Heart right ventricle (tissue), 16 donors: ENCODE results near the gene AFF1. TPM values are rescaled to one million over a fixed set of nuclear protein-coding genes. Genes with fewer than 3 reads are reported as not detected.
A peak's percentile ranks its signal among the peaks of the same experiment; 100 is the strongest.

ENCODE experiments used
- ATAC-seq, 8 donors: fragments of 200-7000 bp; cut with Tn5 transposase; one replicate each; pipeline ENCODE4 v1.9.1; 2020; ENCODE audit warnings: mild to moderate bottlenecking in 8 of 8, moderate library complexity in 8 of 8, moderate number of reproducible peaks in 1 of 8
- DNase-seq, 2 donors: peaks; one replicate each; pipeline ENCODE4 v3.0.0-alpha.2; 2020
- H3K27ac ChIP-seq, 10 donors: fragments of 200-600 bp; sonication (generic) in 2 of 10; one replicate each; pipeline versions ENCODE4 v1.5.0 to v1.8.0; 2020 to 2022; ENCODE audit warnings: mild to moderate bottlenecking in 3 of 10
- H3K27me3 ChIP-seq, 7 donors: fragments of 200-600 bp; one replicate each; pipeline ENCODE4 v1.8.0; 2021 to 2022; ENCODE audit warnings: mild to moderate bottlenecking in 2 of 7
- H3K36me3 ChIP-seq, 9 donors: fragments of 200-600 bp; sonication (generic) in 1 of 9; one replicate each; pipeline versions ENCODE4 v1.5.0 to v1.8.0; 2020 to 2022; ENCODE audit warnings: mild to moderate bottlenecking in 2 of 9
- H3K4me1 ChIP-seq, 9 donors: fragments of 200-600 bp; sonication (generic) in 1 of 9; one replicate each; pipeline versions ENCODE4 v1.5.0 to v1.8.0; 2020 to 2022; ENCODE audit warnings: mild to moderate bottlenecking in 4 of 9
- H3K4me3 ChIP-seq, 10 donors: fragments of 200-600 bp; sonication (generic) in 2 of 10; one replicate each; pipeline versions ENCODE4 v1.5.0 to v1.8.0; 2020 to 2022; ENCODE audit warnings: mild to moderate bottlenecking in 7 of 10, moderate library complexity in 2 of 10
- H3K9me3 ChIP-seq, 11 donors: fragments of 200-600 bp in 10 of 11; sonication (generic) in 2 of 11; one replicate each; pipeline versions ENCODE4 v1.5.0 to v1.8.0; 2013 to 2022; ENCODE audit warnings: mild to moderate bottlenecking in 2 of 11, control low read depth in 1 of 11, moderate library complexity in 1 of 11
- CTCF ChIP-seq, 9 donors: fragments of 200-600 bp; sonication (generic) in 2 of 9; IDR thresholded peaks; one replicate each; pipeline versions ENCODE4 v1.5.0 to v1.8.0; 2021 to 2022; ENCODE audit warnings: antibody characterized with exemption in 9 of 9, mild to moderate bottlenecking in 5 of 9, moderate library complexity in 1 of 9
- WGBS, 2 donors: extraction: QIAGEN DNeasy Blood & Tissue Kit; methylation state at CpG; one replicate each; pipeline ENCODE4 v1.1.7; 2013; ENCODE audit warnings: inconsistent platforms in 1 of 2; 5-methylcytosine and 5-hydroxymethylcytosine counted together
- intact Hi-C, 10 donors: fragments of 100-400 bp; cut with DNase I; formaldehyde crosslinking; loops; one replicate each; pipeline versions ENCODE4 v1.11.1 to v1.14.2; 2022
- polyA plus RNA-seq, 2 donors: library from polyadenylated mRNA; stranded (reverse); fragments of 200-250 nt; gene quantifications; one replicate each; pipeline ENCODE4 v1.2.3, GENCODE V29; 2013
- total RNA-seq, 10 donors: library from RNA; stranded (reverse); fragmentation: NEBNext Ultra II Directional in 3 of 10; extraction: Animal tissue kit (Norgen Biotek cat#: 25700) in 3 of 10; gene quantifications; one replicate each; pipeline versions ENCODE4 v1.2.1 to v1.2.4, GENCODE V29; 2021 to 2023
- donor health status: Arrhythmogenic right ventricular cardiomyopathy.
- donor health status: ischemic (EF 13 %, LVEDD 7.1; RV severe dilation, severe dysfunction).
- donor health status: healthy with polysubstance abuse.
- donor health status: DM: no; HTN: yes; CAD: no.
- donor health status: DM: no; HTN: no; CAD: no.
- donor health status: ischemic (EF 25% LVEDD 6.9; RV normal size, moderate dysfunction).
- donor health status: ischemic (EF 25% LVEDD 5.7; RV mildly dilated, moderate dysfunction).
- donor health status: healthy.
- donor health status: DM: yes; HTN: yes; CAD: no.
- donor health status: Ischemic cardiomyopathy.
- donor health status: ischemic (EF 35%, LVEDD 5.7; RV mildly dilated, moderate dysfunction).
- donor health status: nonischemic (EF 11% LVEDD 7.7; RV severe dilation, severe dysfunction).
- donor health status: DM: yes; HTN: yes; CAD: no.
- donor health status: PGD.
- donor health status: ischemic (EF 29% LVEDD 5.4; RV normal size, mild dysfunction).
- donor health status: nonischemic (EF 23%, LVEDD 6.1; RV moderate dilation, normal function).

The AFF1 gene
- total and polyA plus RNA-seq, 12 donors, result 44.4 to 90.2 (median 74.5) TPM

GRCh38 chr4:87087420-87087819 lies 152.6 kb downstream of the AFF1 start:
- peaks cover 0 to 58% (median 0%) of the 10 kb centered on the region in 9 donors for H3K36me3 ChIP-seq
- intact Hi-C loops, result loop anchor here in 2 of 10 donors (5.0 to 10.0 kb wide), 2 partner anchors 80 to 83 kb away; no protein-coding TSS in a partner anchor
- TF ChIP-seq CTCF (IDR thresholded peaks at IDR 0.05), result no peak
- no peak overlapping the region for H3K4me3 ChIP-seq
- WGBS, 2 donors, result 50 to 59% methylated on average over 1 of the region's 1 CpG
- ATAC-seq (peak in 1 of 8 donors; percentile 43), DNase-seq (no peak)
- H3K4me1 ChIP-seq, result peaks cover 3 to 68% (median 48%) of the 10 kb centered on the region in 9 donors
- peak overlapping the region in 4 of 10 donors; percentile 4 to 31 (median 10) for H3K27ac ChIP-seq
- H3K27me3 ChIP-seq, result no peaks in the 10 kb centered on the region
- no peaks in the 10 kb centered on the region for H3K9me3 ChIP-seq

- no peaks in the 10 kb centered on the region for H3K9me3 ChIP-seq
- 94 to 96% methylated on average over 8 of the region's 8 CpGs for WGBS, 2 donors
- H3K36me3 ChIP-seq, result peaks cover 0 to 58% (median 0%) of the 10 kb centered on the region in 9 donors
- H3K4me3 ChIP-seq, result no peak overlapping the region
- no peak for ATAC-seq
- DNase-seq, result no peak
- TF ChIP-seq CTCF (IDR thresholded peaks at IDR 0.05), result no peak
- intact Hi-C loops, result loop anchor here in 2 of 10 donors (5.0 to 10.0 kb wide), 2 partner anchors 81 to 83 kb away; no protein-coding TSS in a partner anchor
- H3K4me1 ChIP-seq, result peaks cover 4 to 68% (median 48%) of the 10 kb centered on the region in 9 donors
- H3K27ac ChIP-seq, result no peak overlapping the region
- H3K27me3 ChIP-seq, result no peaks in the 10 kb centered on the region
Measured at GRCh38 chr4:87088186-87088585, 153.4 kb downstream of the AFF1 start.

GRCh38 chr4:87089368-87089767 lies 154.6 kb downstream of the AFF1 start:
- intact Hi-C loops, result loop anchor here in 2 of 10 donors (5.0 to 10.0 kb wide), 2 partner anchors 82 to 85 kb away; no protein-coding TSS in a partner anchor
- Histone ChIP-seq H3K27ac (peak overlapping the region in 2 of 10 donors; percentile 6 to 24), H3K4me1 (peaks cover 4 to 63% (median 50%) of the 10 kb centered on the region in 9 donors)

GRCh38 chr4:87090305-87090704 lies 155.5 kb downstream of the AFF1 start:
- intact Hi-C loops, result loop anchor here in 8 of 10 donors (5.0 kb wide), 4 partner anchors 83 to 168 kb away; partner anchors contain the start of gene AFF1 (in 3 of the 8)
- Histone ChIP-seq H3K4me3 (no peak overlapping the region), H3K27me3 (no peaks in the 10 kb centered on the region), H3K27ac (no peak overlapping the region), H3K36me3 (peaks cover 0 to 63% (median 0%) of the 10 kb centered on the region in 9 donors), H3K4me1 (peaks cover 4 to 56% (median 50%) of the 10 kb centered on the region in 9 donors), H3K9me3 (no peaks in the 10 kb centered on the region)
- no peak for TF ChIP-seq CTCF (IDR thresholded peaks at IDR 0.05)
- no peak for DNase-seq
- ATAC-seq, result no peak
- 96 to 97% methylated on average over 3 of the region's 3 CpGs for WGBS, 2 donors

More at GRCh38 chr4:87089368-87089767, 154.6 kb downstream of the AFF1 start:
- ATAC-seq (no peak), DNase-seq (no peak)
- no peak for TF ChIP-seq CTCF (IDR thresholded peaks at IDR 0.05)
- H3K9me3 ChIP-seq, result no peaks in the 10 kb centered on the region
- H3K4me3 ChIP-seq, result no peak overlapping the region
- 57 to 69% methylated on average over 3 of the region's 3 CpGs for WGBS, 2 donors
- H3K27me3 ChIP-seq, result no peaks in the 10 kb centered on the region
- H3K36me3 ChIP-seq, result peaks cover 0 to 61% (median 0%) of the 10 kb centered on the region in 9 donors
